PC-9 (cell line): Measurements from ENCODE around the gene TSPAN12. TPM values are rescaled to one million over a fixed set of nuclear protein-coding genes. Genes with fewer than 3 reads are reported as not detected.

Experiments used
- BruUV-seq: library from RNA; stranded (reverse); fragments of 400-500 nt; replicated peaks from 2 replicates; lab custom pipeline; 2021; lab: Mats Ljungman, UMichigan
- CTCF ChIA-PET: fragments of 300-600 bp; sonication (Branson Sonifier 250); formaldehyde crosslinking; loops from one replicate; lab custom pipeline; 2022; ENCODE audit warnings: antibody characterized with exemption; lab: Charles Lee
- POLR2A ChIA-PET: fragments of 300-600 bp; sonication (Branson Sonifier 250); formaldehyde crosslinking; loops from one replicate; lab custom pipeline; 2022; ENCODE audit warnings: antibody characterized with exemption; ENCODE audit not compliant: unreplicated experiment; lab: Charles Lee
- DNase-seq, 2 experiments: peaks; one replicate each; pipeline versions ENCODE4 v3.0.0 to v3.0.0-alpha.2; 2015 to 2022; ENCODE audit warnings: mixed read lengths in 1 of 2
- H2AFZ ChIP-seq: fragments of 200-600 bp; sonication (generic); 2 replicates; pipeline ENCODE4 v1.8.1; 2017; ENCODE audit warnings: antibody characterized with exemption
- H3F3A ChIP-seq: fragments of 200-600 bp; sonication (generic); 2 replicates; pipeline ENCODE4 v1.8.1; 2017; ENCODE audit warnings: antibody characterized with exemption, mild to moderate bottlenecking, low read depth; ENCODE audit not compliant: insufficient read depth
- H3K27ac ChIP-seq: fragments of 200-600 bp; sonication (generic); 2 replicates; pipeline ENCODE4 v1.6.1; 2016; ENCODE audit warnings: mixed run types
- H3K27me3 ChIP-seq: fragments of 200-600 bp; sonication (generic); 2 replicates; pipeline ENCODE4 v1.6.1; 2016; ENCODE audit warnings: low read depth, mixed run types; ENCODE audit not compliant: insufficient read depth
- H3K36me3 ChIP-seq: fragments of 200-600 bp; sonication (generic); 2 replicates; pipeline ENCODE4 v1.6.1; 2016; ENCODE audit warnings: low read depth, mixed run types
- H3K4me1 ChIP-seq: fragments of 200-600 bp; sonication (generic); replicated peaks from 2 replicates; pipeline ENCODE4 v1.6.1; 2016; ENCODE audit warnings: mixed run types; ENCODE audit not compliant: insufficient read depth
- H3K4me2 ChIP-seq: fragments of 200-600 bp; sonication (generic); 2 replicates; pipeline ENCODE4 v1.6.1; 2017; ENCODE audit warnings: mixed run types
- H3K4me3 ChIP-seq: fragments of 200-600 bp; sonication (generic); 2 replicates; pipeline ENCODE4 v1.6.1; 2016; ENCODE audit warnings: mixed run types
- H3K79me2 ChIP-seq: fragments of 200-600 bp; sonication (generic); 2 replicates; pipeline ENCODE4 v1.6.1; 2017; ENCODE audit warnings: low read depth, mixed run types
- H3K9me2 ChIP-seq: fragments of 200-600 bp; sonication (generic); 2 replicates; pipeline ENCODE4 v1.8.1; 2017; ENCODE audit warnings: mild to moderate bottlenecking; ENCODE audit not compliant: insufficient read depth
- H3K9me3 ChIP-seq: fragments of 200-600 bp; sonication (generic); 2 replicates; pipeline ENCODE4 v1.8.1; 2016; ENCODE audit warnings: low read depth; ENCODE audit not compliant: insufficient read depth
- H4K20me1 ChIP-seq: fragments of 200-600 bp; sonication (generic); 2 replicates; pipeline ENCODE4 v1.8.1; 2017; ENCODE audit not compliant: insufficient read depth
- EZH2 ChIP-seq: fragments of 200-600 bp; sonication (generic); IDR thresholded peaks from 2 replicates; pipeline ENCODE4 v1.8.0; 2017; ENCODE audit warnings: antibody characterized with exemption, low read depth
- intact Hi-C: fragments of 100-400 bp; cut with micrococcal nuclease; formaldehyde crosslinking; loops from one replicate; pipeline ENCODE4 v1.10.0; 2022; ENCODE audit not compliant: unreplicated experiment
- total RNA-seq: library from RNA; stranded (reverse); gene quantifications from 2 replicates; pipeline ENCODE4 v1.2.3, GENCODE V29; 2021
- TF ChIP-seq, protein P1 (sequence below): fragments of 200-600 bp; sonication (generic); conservative IDR thresholded peaks from 2 replicates; pipeline ENCODE4 v1.6.1; 2017; ENCODE audit warnings: mixed run types, antibody characterized with exemption, mild to moderate bottlenecking, moderate library complexity

The TSPAN12 gene
- total RNA-seq, 1 experiment from 2014 or later = 5.8 TPM

DNA sequence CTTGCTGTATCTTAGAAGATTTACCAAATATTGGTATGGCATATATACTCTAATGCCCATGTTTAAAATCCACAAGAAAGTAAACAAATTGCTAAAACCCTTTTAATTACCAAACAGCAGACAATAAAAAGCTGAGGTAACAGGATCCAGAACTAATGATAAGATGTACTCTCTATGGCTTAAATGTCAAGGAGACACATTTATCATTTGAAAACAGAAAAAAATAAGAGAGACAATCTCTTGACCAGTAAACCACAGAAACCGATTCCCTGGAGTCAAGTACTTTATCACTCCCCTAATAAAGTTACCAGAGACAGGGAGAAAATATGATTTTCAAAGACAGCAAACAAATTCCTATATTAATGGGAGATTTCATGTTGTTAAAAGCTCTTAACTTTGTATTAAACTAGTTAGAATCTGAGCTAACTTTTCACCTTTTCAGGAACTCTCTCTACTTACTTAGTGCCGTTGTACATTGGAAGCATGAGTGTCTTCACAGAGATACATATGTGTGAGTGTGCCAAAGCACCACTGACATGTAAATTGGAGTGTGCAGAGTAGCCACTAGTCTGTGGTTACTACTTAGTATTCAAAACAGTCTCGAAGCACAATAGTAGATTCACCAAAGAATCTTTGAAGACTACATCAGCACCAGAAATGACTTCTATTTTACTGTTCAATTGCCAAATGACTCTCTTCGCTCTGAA lies 44.2 kb downstream of the TSPAN12 start:
- TF ChIP-seq, protein P1, sequence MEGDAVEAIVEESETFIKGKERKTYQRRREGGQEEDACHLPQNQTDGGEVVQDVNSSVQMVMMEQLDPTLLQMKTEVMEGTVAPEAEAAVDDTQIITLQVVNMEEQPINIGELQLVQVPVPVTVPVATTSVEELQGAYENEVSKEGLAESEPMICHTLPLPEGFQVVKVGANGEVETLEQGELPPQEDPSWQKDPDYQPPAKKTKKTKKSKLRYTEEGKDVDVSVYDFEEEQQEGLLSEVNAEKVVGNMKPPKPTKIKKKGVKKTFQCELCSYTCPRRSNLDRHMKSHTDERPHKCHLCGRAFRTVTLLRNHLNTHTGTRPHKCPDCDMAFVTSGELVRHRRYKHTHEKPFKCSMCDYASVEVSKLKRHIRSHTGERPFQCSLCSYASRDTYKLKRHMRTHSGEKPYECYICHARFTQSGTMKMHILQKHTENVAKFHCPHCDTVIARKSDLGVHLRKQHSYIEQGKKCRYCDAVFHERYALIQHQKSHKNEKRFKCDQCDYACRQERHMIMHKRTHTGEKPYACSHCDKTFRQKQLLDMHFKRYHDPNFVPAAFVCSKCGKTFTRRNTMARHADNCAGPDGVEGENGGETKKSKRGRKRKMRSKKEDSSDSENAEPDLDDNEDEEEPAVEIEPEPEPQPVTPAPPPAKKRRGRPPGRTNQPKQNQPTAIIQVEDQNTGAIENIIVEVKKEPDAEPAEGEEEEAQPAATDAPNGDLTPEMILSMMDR = no peak
- TF ChIP-seq EZH2 = no peak
- ChIA-PET CTCF (no interaction called here), POLR2A (no interaction called here)
- Histone ChIP-seq H3F3A (no peaks in the 10 kb centered on the region), H3K79me2 (no peaks in the 10 kb centered on the region), H3K27me3 (no peaks in the 10 kb centered on the region), H3K4me2 (no peak overlapping the region), H2AFZ (no peak overlapping the region), H3K36me3 (no peaks in the 10 kb centered on the region), H4K20me1 (no peaks in the 10 kb centered on the region), H3K9me2 (no peaks in the 10 kb centered on the region; the same call in 1 of the 2 replicates), H3K4me1 (no peaks in the 10 kb centered on the region), H3K4me3 (no peak overlapping the region), H3K9me3 (no peaks in the 10 kb centered on the region), H3K27ac (no peak overlapping the region)
- no TSS peak for BruUV-seq
- intact Hi-C loops = no loop called here
- no peak for DNase-seq

- Histone ChIP-seq H3K4me2 (no peak overlapping the region), H3K4me3 (no peak overlapping the region), H3K27ac (no peak overlapping the region), H3K27me3 (no peaks in the 10 kb centered on the region), H2AFZ (no peak overlapping the region), H3K9me2 (no peaks in the 10 kb centered on the region), H3K79me2 (no peaks in the 10 kb centered on the region), H3K4me1 (no peaks in the 10 kb centered on the region), H3F3A (no peaks in the 10 kb centered on the region), H3K9me3 (no peaks in the 10 kb centered on the region), H4K20me1 (no peaks in the 10 kb centered on the region), H3K36me3 (no peaks in the 10 kb centered on the region)
- ChIA-PET CTCF (no interaction called here), POLR2A (no interaction called here)
- DNase-seq = no peak
- intact Hi-C loops = no loop called here
- TF ChIP-seq, protein P1 = no peak
- TF ChIP-seq EZH2 = no peak
- BruUV-seq = no TSS peak
Observed at GRCh38 chr7:120813089-120813488, 44.9 kb downstream of the TSPAN12 start.

GRCh38 chr7:120809260-120809659 lies 48.7 kb downstream of the TSPAN12 start:
- TF ChIP-seq EZH2 = no peak
- TF ChIP-seq, protein P1 = no peak
- DNase-seq = no peak
- ChIA-PET POLR2A (no interaction called here), CTCF (no interaction called here)
- Histone ChIP-seq H3K27me3 (no peaks in the 10 kb centered on the region), H3K4me3 (no peak overlapping the region), H3K9me3 (no peaks in the 10 kb centered on the region), H2AFZ (no peak overlapping the region), H3K4me2 (no peak overlapping the region), H3K9me2 (no peaks in the 10 kb centered on the region), H3K79me2 (no peaks in the 10 kb centered on the region), H3K4me1 (no peaks in the 10 kb centered on the region), H3K27ac (no peak overlapping the region), H3F3A (no peaks in the 10 kb centered on the region), H3K36me3 (no peaks in the 10 kb centered on the region), H4K20me1 (no peaks in the 10 kb centered on the region)
- intact Hi-C loops = loop anchor here (5.0 kb wide), 1 partner anchor 298 kb away; no protein-coding TSS in a partner anchor
- no TSS peak for BruUV-seq
